ENCODE data around the gene FAM20A. TPM values are rescaled to one million over a fixed set of nuclear protein-coding genes. Genes with fewer than 3 reads are reported as not detected.

The FAM20A gene
- polyA plus RNA-seq, 1 donor from 2014 or later = not detected

DNA sequence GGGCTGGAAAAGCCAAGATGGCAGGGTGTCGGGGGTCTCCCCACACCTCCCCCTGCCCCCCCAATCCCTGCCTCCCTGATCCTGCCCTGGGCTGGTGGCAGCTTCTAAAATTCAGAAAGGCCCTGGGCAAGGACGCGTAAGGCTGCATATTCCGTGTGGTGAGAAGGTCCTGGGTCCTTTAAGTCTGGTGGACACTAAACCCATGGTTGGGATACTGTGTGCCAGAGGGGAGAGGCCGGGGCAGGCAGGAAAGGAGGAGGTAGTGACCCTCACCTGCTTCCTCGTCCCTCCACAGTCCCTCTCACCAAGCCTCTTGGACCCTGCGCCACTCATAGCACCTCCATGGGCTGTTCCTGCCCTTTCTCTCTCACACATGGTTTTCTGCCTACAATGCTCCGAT, 60.2 kb downstream of the FAM20A start:
- no peak overlapping the region for H3K4me2 ChIP-seq (ENCODE audit: low read length)
- no peaks in the 10 kb centered on the region for H3K36me3 ChIP-seq (ENCODE audit: insufficient read depth, low read length)
- no peaks in the 10 kb centered on the region for H3F3A ChIP-seq (ENCODE audit: insufficient read depth, low read length, poor library complexity, severe bottlenecking)
- H3K27ac ChIP-seq (ENCODE audit: low read length) = no peak overlapping the region
- H3K79me2 ChIP-seq (replicated peaks; ENCODE audit: insufficient read depth, low read length) = no peaks in the 10 kb centered on the region
- no peak for TF ChIP-seq TAF1 (IDR thresholded peaks at IDR 0.05; ENCODE audit: low read depth)
- no peak for TF ChIP-seq POLR2AphosphoS5 (IDR thresholded peaks at IDR 0.05)
- no peak for TF ChIP-seq EP300 (conservative IDR thresholded peaks at IDR 0.05; ENCODE audit: poor library complexity, severe bottlenecking)
- TF ChIP-seq SMC3 (conservative IDR thresholded peaks at IDR 0.05; ENCODE audit: poor library complexity) = no peak
- TF ChIP-seq EZH2 (IDR thresholded peaks at IDR 0.05; ENCODE audit: borderline replicate concordance, insufficient read depth, low read length, poor library complexity, severe bottlenecking) = no peak
- TF ChIP-seq, protein P1, sequence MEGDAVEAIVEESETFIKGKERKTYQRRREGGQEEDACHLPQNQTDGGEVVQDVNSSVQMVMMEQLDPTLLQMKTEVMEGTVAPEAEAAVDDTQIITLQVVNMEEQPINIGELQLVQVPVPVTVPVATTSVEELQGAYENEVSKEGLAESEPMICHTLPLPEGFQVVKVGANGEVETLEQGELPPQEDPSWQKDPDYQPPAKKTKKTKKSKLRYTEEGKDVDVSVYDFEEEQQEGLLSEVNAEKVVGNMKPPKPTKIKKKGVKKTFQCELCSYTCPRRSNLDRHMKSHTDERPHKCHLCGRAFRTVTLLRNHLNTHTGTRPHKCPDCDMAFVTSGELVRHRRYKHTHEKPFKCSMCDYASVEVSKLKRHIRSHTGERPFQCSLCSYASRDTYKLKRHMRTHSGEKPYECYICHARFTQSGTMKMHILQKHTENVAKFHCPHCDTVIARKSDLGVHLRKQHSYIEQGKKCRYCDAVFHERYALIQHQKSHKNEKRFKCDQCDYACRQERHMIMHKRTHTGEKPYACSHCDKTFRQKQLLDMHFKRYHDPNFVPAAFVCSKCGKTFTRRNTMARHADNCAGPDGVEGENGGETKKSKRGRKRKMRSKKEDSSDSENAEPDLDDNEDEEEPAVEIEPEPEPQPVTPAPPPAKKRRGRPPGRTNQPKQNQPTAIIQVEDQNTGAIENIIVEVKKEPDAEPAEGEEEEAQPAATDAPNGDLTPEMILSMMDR (IDR thresholded peaks at IDR 0.05; ENCODE audit: poor library complexity, severe bottlenecking) = no peak
- TF ChIP-seq, protein P2, sequence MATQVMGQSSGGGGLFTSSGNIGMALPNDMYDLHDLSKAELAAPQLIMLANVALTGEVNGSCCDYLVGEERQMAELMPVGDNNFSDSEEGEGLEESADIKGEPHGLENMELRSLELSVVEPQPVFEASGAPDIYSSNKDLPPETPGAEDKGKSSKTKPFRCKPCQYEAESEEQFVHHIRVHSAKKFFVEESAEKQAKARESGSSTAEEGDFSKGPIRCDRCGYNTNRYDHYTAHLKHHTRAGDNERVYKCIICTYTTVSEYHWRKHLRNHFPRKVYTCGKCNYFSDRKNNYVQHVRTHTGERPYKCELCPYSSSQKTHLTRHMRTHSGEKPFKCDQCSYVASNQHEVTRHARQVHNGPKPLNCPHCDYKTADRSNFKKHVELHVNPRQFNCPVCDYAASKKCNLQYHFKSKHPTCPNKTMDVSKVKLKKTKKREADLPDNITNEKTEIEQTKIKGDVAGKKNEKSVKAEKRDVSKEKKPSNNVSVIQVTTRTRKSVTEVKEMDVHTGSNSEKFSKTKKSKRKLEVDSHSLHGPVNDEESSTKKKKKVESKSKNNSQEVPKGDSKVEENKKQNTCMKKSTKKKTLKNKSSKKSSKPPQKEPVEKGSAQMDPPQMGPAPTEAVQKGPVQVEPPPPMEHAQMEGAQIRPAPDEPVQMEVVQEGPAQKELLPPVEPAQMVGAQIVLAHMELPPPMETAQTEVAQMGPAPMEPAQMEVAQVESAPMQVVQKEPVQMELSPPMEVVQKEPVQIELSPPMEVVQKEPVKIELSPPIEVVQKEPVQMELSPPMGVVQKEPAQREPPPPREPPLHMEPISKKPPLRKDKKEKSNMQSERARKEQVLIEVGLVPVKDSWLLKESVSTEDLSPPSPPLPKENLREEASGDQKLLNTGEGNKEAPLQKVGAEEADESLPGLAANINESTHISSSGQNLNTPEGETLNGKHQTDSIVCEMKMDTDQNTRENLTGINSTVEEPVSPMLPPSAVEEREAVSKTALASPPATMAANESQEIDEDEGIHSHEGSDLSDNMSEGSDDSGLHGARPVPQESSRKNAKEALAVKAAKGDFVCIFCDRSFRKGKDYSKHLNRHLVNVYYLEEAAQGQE (IDR thresholded peaks at IDR 0.05; ENCODE audit: borderline replicate concordance) = no peak
- no peak for TF ChIP-seq MXI1 (conservative IDR thresholded peaks at IDR 0.05; ENCODE audit: poor library complexity, severe bottlenecking)
- TF ChIP-seq RAD21 (conservative IDR thresholded peaks at IDR 0.05) = no peak
- H2AFZ ChIP-seq (ENCODE audit: low read depth, low read length) = no peak overlapping the region
- H3K9me2 ChIP-seq (ENCODE audit: insufficient read depth, low read length) = no peaks in the 10 kb centered on the region
- no peak overlapping the region for H3K9ac ChIP-seq (ENCODE audit: low read length)
- no peaks in the 10 kb centered on the region for H3K27me3 ChIP-seq (ENCODE audit: insufficient read depth, low read depth, low read length)
- H3K4me3 ChIP-seq (ENCODE audit: low read length) = no peak overlapping the region
- no peaks in the 10 kb centered on the region for H3K9me3 ChIP-seq (ENCODE audit: low read length)
- H4K20me1 ChIP-seq (ENCODE audit: insufficient read depth) = no peaks in the 10 kb centered on the region

DNA sequence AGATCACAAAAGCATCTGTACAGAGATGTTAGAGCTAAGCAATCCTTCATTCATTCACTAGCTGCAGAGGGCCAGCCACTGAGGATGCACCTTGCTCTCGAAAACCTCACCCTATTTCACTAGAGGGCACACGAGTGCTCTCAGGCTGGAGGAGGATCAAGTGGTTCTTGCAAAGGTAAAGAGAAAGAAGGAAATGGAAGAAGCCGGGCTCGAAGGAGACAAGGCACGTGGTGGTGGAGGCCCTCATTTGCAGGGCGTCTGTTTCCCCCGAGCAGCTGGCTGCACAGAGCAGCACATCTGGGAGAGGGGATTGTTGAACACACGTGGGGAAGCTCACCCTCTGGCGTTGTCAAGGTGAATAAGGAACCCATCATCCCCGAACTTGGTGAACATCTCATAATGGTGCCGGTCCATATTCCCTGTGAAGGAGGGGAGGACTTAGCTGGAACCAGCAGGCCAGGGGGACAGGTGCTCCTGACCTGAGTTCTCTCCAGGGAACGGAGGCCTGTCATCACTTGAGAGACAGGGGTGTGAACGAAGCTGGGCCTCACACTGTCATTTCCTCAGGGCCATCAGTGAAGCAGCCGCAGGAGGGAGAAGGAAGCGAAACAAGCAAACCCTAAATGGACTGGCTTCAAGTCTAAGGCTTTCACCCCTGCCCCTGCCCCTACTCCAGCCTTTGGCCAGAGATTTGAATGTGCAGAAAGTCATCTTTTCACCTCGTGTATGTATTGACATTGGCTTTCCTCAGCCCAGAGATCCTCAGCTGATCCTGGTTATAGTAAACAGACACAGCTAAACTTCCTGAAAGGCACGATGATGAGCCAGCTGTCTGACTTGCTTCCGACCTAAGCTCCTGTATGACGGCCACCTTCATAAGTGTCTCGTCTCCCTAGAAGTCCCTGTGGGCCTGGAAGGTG, 61.4 kb downstream of the FAM20A start:
- Histone ChIP-seq H3K4me3 (ENCODE audit: low read length) (no peak overlapping the region), H3K36me3 (ENCODE audit: insufficient read depth, low read length) (no peaks in the 10 kb centered on the region), H3K27me3 (ENCODE audit: insufficient read depth, low read depth, low read length) (no peaks in the 10 kb centered on the region), H3K27ac (ENCODE audit: low read length) (no peak overlapping the region), H3K4me2 (ENCODE audit: low read length) (no peak overlapping the region), H3K9me2 (ENCODE audit: insufficient read depth, low read length) (no peaks in the 10 kb centered on the region), H3K9ac (ENCODE audit: low read length) (no peak overlapping the region), H2AFZ (ENCODE audit: low read depth, low read length) (no peak overlapping the region), H3F3A (ENCODE audit: insufficient read depth, low read length, poor library complexity, severe bottlenecking) (no peaks in the 10 kb centered on the region), H3K79me2 (replicated peaks; ENCODE audit: insufficient read depth, low read length) (no peaks in the 10 kb centered on the region), H4K20me1 (ENCODE audit: insufficient read depth) (no peaks in the 10 kb centered on the region), H3K9me3 (ENCODE audit: low read length) (no peaks in the 10 kb centered on the region)
- TF ChIP-seq MXI1 (conservative IDR thresholded peaks at IDR 0.05; ENCODE audit: poor library complexity, severe bottlenecking) = no peak
- no peak for TF ChIP-seq RAD21 (conservative IDR thresholded peaks at IDR 0.05)
- no peak for TF ChIP-seq TAF1 (IDR thresholded peaks at IDR 0.05; ENCODE audit: low read depth)
- TF ChIP-seq, protein P1 (IDR thresholded peaks at IDR 0.05; ENCODE audit: poor library complexity, severe bottlenecking) = no peak
- TF ChIP-seq, protein P2 (IDR thresholded peaks at IDR 0.05; ENCODE audit: borderline replicate concordance) = no peak
- no peak for TF ChIP-seq SMC3 (conservative IDR thresholded peaks at IDR 0.05; ENCODE audit: poor library complexity)
- TF ChIP-seq EP300 (conservative IDR thresholded peaks at IDR 0.05; ENCODE audit: poor library complexity, severe bottlenecking) = no peak
- TF ChIP-seq EZH2 (IDR thresholded peaks at IDR 0.05; ENCODE audit: borderline replicate concordance, insufficient read depth, low read length, poor library complexity, severe bottlenecking) = no peak
- no peak for TF ChIP-seq POLR2AphosphoS5 (IDR thresholded peaks at IDR 0.05)

Data from neural cell (in vitro differentiated cells).